ENCODE results near the gene RMDN2.

RMDN2 gene

GRCh38 chr2:38057651-38058410 lies 132.7 kb downstream of the RMDN2 start:
- no peak for DNase-seq

GRCh38 chr2:38060236-38061018 lies 135.3 kb downstream of the RMDN2 start:
- no peak for DNase-seq

- DNase-seq, result no peak
Observed at GRCh38 chr2:38064801-38065501, 139.9 kb downstream of the RMDN2 start.

GRCh38 chr2:38065502-38066135 lies 140.5 kb downstream of the RMDN2 start:
- no peak for DNase-seq

- DNase-seq, result no peak
Observed at GRCh38 chr2:38066421-38067115, 141.5 kb downstream of the RMDN2 start.

Data from activated CD4-positive, alpha-beta T cell treated with anti-CD3 and anti-CD28 coated beads for 4 hours (primary cell).